Effector memory CD4-positive, alpha-beta T cell (primary cell): ENCODE data around the gene TBXA2R.

Experiments used
- DNase-seq, 3 donors: peaks; one replicate each; pipeline ENCODE4 v3.0.0-alpha.2; 2020
- H3K27ac ChIP-seq: 2 replicates; pipeline ENCODE4 v1.7.0; 2013; ENCODE audit warnings: mild to moderate bottlenecking, low read length, moderate library complexity; ENCODE audit not compliant: insufficient read depth, poor library complexity, severe bottlenecking
- H3K27me3 ChIP-seq: replicated peaks from 2 replicates; pipeline ENCODE4 v1.7.0; 2013; ENCODE audit warnings: mild to moderate bottlenecking, low read length; ENCODE audit not compliant: insufficient read depth, control insufficient read depth, poor library complexity, severe bottlenecking
- H3K36me3 ChIP-seq: 2 replicates; pipeline ENCODE4 v1.7.0; 2013; ENCODE audit warnings: mild to moderate bottlenecking, low read length, moderate library complexity; ENCODE audit not compliant: control insufficient read depth, insufficient read depth
- H3K4me1 ChIP-seq: 2 replicates; pipeline ENCODE4 v1.7.0; 2013; ENCODE audit warnings: low read length, mild to moderate bottlenecking; ENCODE audit not compliant: control insufficient read depth, insufficient read depth, poor library complexity, severe bottlenecking
- H3K4me3 ChIP-seq: 2 replicates; pipeline ENCODE4 v1.7.0; 2013; ENCODE audit warnings: low read length, low read depth, mild to moderate bottlenecking; ENCODE audit not compliant: insufficient read depth, poor library complexity, severe bottlenecking
- H3K9me3 ChIP-seq: 2 replicates; pipeline ENCODE4 v1.7.0; 2013; ENCODE audit warnings: mild to moderate bottlenecking, low read length, moderate library complexity; ENCODE audit not compliant: control insufficient read depth

TBXA2R gene

DNA sequence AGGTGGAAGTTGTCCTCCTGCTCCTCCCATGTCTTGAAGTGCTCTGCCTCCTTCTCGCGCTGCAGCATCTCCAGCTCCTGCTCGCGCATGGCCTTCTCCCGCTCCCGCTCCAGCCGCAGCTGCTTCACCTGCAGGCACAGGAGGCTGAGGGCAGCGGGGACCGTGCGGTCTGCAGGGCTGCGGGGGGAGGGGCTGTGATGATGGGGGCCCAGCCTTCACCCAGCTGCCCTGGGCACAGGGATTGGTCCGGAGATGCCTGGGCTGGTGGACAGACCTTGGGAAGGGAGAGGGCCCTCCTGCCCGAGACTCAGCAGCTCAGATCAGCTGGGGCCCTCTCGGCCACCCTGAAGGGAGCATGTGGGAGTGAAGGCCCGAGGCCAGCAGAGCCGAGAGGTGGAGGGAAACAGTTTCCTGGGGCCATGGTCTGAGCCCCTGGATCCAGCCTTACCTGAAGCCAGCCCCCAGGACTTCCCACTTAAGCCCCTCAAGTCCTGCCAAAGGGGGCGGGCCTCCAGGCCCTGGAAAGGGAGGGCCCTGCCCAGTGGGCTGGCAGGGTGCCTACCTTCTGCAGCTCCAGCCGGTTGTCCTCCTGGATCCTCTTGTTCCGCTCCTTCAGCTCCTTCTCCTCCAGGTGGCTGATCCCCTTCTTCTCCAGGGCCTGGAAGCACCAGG lies 13.6 kb upstream of the TBXA2R start:
- no peak for DNase-seq
- Histone ChIP-seq H3K4me1 (peaks cover 5% of the 10 kb centered on the region), H3K4me3 (no peak overlapping the region), H3K27ac (no peak overlapping the region), H3K36me3 (peaks cover 49% of the 10 kb centered on the region), H3K27me3 (no peaks in the 10 kb centered on the region), H3K9me3 (no peaks in the 10 kb centered on the region)

DNA sequence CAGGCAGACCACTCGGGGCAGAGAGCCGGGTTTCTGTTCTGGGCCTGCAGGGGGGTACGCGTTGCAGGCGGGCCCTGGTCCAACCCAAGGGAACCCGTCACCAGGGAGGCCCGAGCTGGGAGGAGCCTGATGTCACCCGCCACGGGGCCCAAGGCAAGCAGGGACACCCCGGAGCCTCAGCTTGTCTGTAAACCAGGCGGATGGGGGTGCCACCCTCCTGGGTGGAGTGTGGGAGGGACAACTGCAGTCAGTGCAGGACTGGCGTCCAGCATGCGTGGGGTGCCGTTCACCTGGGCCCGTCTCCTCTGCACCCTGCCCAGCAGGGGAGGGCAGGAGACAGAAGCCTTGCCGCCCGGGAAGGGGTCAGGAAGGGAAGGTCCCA lies 12.9 kb upstream of the TBXA2R start:
- no peak for DNase-seq
- Histone ChIP-seq H3K27me3 (no peaks in the 10 kb centered on the region), H3K27ac (no peak overlapping the region), H3K4me1 (peaks cover 2% of the 10 kb centered on the region), H3K9me3 (no peaks in the 10 kb centered on the region), H3K4me3 (no peak overlapping the region), H3K36me3 (peaks cover 49% of the 10 kb centered on the region)

DNA sequence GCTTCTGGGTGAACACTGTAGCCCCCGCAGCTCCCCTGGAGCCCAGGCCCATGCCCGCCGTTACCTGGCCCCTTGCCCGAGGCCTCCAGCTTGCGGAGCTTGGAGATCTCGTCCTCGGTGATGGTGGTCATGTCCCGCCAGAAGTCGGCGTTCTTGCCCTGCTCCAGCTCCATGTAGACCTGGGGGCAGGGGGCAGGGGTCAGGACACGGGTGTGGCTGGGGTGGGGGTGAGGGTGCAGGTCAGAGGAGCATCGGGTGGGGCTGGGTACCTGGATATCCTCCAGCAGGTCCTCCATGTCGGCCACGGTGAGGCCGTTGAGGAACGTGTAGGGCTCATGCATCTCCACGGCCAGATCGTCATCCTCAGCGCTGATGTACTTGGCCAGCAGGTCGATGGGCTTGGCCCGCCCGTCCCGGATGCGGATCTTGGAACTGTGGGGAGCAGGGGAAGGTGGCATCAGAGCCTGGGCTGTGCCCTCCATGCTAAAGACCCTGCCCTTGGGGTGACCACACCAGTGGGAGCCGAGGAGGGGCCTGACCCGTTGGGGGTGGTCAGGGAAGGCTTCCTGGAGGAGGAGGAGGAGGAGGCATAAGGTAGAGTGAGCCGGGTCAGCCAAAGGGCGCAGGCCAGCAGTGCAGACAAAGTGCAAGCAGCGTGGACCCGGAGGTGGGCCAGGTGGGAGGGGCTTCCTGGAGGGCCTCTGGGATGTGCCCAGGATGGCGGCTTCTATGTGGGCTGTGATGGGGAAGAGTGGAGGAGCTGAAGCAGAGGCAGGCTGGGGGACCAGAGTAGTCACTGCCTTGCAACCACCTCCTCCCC lies 12.3 kb upstream of the TBXA2R start:
- Histone ChIP-seq H3K27ac (no peak overlapping the region), H3K9me3 (no peaks in the 10 kb centered on the region), H3K27me3 (no peaks in the 10 kb centered on the region), H3K36me3 (peaks cover 49% of the 10 kb centered on the region), H3K4me3 (no peak overlapping the region), H3K4me1 (no peaks in the 10 kb centered on the region)
- no peak for DNase-seq

DNA sequence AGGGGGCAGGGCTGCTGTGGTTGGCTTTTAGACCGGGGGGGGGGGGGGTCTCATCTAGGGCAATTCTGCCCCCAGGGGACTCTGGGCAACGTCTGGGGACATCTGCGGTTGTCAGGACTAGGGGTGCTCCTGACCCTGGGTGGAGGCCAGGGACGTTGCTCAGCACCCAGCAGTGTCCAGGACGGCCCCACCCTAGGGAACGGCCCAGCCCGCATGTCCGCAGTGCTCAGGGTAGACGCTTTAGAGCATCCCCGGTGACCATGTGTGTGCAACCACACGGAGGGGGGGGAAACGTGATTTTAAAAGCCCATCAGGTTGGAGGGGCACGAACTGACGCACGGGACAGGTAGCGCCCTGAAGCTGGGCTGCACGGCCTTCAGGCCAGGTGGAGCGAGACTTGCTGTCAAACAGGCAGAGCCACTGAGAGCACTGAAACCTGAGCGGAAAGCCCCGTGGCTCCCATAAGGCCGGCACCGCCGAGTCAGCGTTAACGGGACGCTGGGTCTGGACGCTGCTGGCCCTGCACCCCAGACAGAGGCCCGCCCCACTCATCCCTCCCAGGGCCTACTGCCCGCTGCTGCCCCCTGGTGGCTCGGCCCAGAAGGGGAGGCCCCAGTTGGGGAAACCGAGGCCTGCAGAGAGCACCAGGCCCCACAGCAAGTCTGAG lies 11.6 kb upstream of the TBXA2R start:
- peaks cover 49% of the 10 kb centered on the region for H3K36me3 ChIP-seq
- H3K4me3 ChIP-seq = no peak overlapping the region
- no peaks in the 10 kb centered on the region for H3K9me3 ChIP-seq
- H3K27me3 ChIP-seq = no peaks in the 10 kb centered on the region
- H3K27ac ChIP-seq = no peak overlapping the region
- H3K4me1 ChIP-seq = no peaks in the 10 kb centered on the region
- peak in 2 of 3 donors; percentile 19 to 20 for DNase-seq

- Histone ChIP-seq H3K27ac (no peak overlapping the region), H3K9me3 (no peaks in the 10 kb centered on the region), H3K36me3 (peaks cover 48% of the 10 kb centered on the region), H3K4me1 (no peaks in the 10 kb centered on the region), H3K27me3 (no peaks in the 10 kb centered on the region), H3K4me3 (no peak overlapping the region)
- DNase-seq = no peak
Observed at GRCh38 chr19:3617463-3617862, 10.8 kb upstream of the TBXA2R start.

GRCh38 chr19:3615524-3616135 lies 9.0 kb upstream of the TBXA2R start:
- H3K9me3 ChIP-seq = no peaks in the 10 kb centered on the region
- H3K36me3 ChIP-seq = peaks cover 48% of the 10 kb centered on the region
- H3K27ac ChIP-seq = no peak overlapping the region
- no peaks in the 10 kb centered on the region for H3K27me3 ChIP-seq
- no peak overlapping the region for H3K4me3 ChIP-seq
- no peaks in the 10 kb centered on the region for H3K4me1 ChIP-seq
- no peak for DNase-seq

DNA sequence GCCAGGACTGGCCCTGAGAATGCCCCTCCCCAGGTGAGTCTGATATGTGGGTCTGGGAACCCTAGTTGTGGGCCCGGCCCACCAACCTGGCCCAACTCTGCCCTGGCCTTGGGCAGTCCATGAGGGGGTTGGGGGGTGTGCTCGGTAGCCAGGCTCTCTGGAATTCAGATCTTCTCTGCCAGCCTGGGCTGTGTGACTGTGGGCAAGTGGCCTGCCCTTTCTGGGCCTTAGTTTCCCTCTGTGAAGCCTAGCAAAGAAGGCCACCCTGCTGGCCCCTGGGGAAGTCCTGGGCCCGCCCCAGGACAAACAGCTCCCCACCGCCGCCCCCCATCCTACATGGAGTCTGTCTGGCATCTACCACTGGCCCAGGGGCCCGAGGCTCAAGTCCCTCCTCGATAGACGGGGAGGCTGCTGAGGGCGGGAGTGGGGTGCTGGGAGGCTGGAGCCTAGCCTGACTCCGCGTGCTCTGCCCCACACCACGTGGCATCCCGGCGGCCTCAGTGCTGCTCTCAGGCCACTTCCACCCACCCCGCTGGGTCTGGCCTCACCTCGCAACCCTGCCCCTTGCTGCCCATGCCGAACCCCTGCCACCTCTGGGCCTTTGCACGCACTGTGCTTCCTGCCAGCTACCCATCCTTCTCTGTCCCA lies 8.3 kb upstream of the TBXA2R start:
- no peak for DNase-seq
- Histone ChIP-seq H3K9me3 (no peaks in the 10 kb centered on the region), H3K27me3 (no peaks in the 10 kb centered on the region), H3K4me1 (no peaks in the 10 kb centered on the region), H3K36me3 (peaks cover 46% of the 10 kb centered on the region), H3K27ac (no peak overlapping the region), H3K4me3 (no peak overlapping the region)

DNA sequence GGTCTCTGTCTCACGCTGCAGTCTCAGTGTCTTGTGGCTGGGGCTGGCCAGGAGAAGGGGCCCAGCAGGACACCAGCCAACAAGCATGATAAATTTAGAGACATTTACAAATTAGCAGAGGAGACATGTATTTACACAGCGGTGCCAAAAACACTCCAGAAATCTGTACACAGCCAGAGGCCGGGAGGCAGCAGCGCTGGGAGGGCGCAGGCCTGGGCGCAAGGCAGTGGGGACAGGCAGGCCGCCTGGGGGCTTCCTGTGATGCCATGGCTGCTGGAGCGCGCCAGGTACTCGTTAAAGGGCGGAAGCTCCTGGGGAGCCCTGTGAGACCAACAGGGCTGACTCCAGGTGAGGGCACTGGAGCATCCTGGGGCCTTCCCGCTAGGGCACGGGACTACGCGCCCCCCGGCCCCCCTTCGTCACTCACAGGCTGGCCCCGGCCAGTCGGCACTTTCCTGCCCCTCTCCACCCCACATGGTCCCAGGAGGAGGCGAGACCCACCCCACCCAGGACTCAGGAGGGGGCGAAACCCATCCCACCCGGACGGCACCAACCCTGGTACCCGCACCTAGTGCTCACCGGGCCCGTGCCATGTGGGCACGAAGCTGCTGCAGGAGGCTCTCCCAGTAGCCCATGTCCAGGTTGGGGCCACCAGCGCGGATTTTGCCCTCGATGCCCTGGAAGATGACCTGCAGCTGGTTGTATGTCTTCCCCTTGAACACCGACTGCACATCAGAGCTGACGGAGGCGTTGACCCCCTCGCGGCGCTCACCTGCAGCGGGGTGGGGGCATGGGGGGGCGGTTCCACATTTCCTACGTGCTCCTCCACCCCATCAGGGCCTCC lies 7.4 kb upstream of the TBXA2R start:
- H3K9me3 ChIP-seq = no peaks in the 10 kb centered on the region
- no peaks in the 10 kb centered on the region for H3K4me1 ChIP-seq
- no peak for DNase-seq
- H3K27ac ChIP-seq = no peak overlapping the region
- H3K4me3 ChIP-seq = no peak overlapping the region
- H3K36me3 ChIP-seq = peaks cover 39% of the 10 kb centered on the region
- H3K27me3 ChIP-seq = no peaks in the 10 kb centered on the region
